GM10266 (cell line): ENCODE data around the gene NRG3.

ENCODE experiments used
- DNase-seq: peaks from one replicate; pipeline ENCODE4 v3.0.0; 2012; ENCODE audit errors: extremely low spot score
- TF ChIP-seq, protein P1 (sequence below): IDR thresholded peaks from 2 replicates; pipeline ENCODE4 v1.5.1; 2012; ENCODE audit warnings: mild to moderate bottlenecking, low read depth; ENCODE audit not compliant: control insufficient read depth, insufficient read depth; ENCODE audit errors: missing control alignments

The NRG3 gene

DNA sequence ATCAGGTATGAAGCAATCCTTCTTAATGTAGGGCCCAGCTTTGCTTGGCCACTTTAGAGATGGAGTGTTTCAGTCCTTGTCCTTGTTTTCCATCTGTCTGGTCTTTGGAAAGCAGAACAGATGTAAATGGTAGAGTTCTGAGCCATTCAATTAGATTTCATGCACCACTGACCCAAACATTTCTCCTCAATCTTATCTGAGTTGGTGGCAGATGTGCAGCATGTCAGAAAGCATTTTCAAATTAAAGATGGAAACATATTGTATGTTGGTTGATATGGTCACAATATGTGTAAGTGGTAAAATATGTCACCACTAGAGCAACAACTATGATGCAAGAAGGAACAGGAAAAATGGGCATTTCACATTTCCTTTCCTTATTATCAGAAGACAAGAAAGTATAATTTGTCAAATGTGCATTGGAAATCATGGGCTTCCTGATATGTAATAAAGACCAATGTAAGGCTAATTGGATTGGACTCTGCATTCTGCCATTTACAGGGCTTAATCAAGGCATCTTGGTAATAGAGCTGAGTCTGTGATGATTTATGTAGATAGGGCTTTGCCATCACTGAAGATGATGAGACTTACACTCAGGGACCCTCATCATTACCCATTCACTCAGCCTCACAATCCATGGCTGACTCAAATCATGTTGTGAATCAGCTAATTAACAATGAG lies 750.7 kb downstream of the NRG3 start:
- DNase-seq = no peak

GRCh38 chr10:82628373-82628772 lies 753.4 kb downstream of the NRG3 start:
- DNase-seq = no peak

More for the DNA sequence above, 750.7 kb downstream of the NRG3 start:
- TF ChIP-seq, protein P1, sequence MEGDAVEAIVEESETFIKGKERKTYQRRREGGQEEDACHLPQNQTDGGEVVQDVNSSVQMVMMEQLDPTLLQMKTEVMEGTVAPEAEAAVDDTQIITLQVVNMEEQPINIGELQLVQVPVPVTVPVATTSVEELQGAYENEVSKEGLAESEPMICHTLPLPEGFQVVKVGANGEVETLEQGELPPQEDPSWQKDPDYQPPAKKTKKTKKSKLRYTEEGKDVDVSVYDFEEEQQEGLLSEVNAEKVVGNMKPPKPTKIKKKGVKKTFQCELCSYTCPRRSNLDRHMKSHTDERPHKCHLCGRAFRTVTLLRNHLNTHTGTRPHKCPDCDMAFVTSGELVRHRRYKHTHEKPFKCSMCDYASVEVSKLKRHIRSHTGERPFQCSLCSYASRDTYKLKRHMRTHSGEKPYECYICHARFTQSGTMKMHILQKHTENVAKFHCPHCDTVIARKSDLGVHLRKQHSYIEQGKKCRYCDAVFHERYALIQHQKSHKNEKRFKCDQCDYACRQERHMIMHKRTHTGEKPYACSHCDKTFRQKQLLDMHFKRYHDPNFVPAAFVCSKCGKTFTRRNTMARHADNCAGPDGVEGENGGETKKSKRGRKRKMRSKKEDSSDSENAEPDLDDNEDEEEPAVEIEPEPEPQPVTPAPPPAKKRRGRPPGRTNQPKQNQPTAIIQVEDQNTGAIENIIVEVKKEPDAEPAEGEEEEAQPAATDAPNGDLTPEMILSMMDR = no peak

DNA sequence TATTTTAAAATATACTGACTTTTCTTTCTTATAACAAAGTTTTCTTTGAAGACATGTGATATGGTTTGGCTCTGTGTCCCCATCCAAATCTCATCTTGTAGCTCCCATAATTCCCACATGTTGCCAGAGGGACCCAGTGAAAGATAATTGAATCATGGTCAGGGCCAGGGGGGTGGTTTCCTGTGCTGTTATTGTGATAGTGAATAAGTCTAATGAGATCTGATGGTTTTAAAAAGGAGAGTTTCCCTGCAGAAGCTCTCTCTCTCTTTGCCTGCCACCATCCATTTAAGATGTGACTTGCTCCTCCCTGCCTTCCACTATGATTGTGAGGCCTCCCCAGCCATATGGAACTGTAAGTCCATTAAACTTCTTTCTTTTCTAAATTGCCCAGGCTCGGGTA lies 768.1 kb downstream of the NRG3 start:
- TF ChIP-seq, protein P1 = no peak
- DNase-seq = no peak

More at GRCh38 chr10:82628373-82628772, 753.4 kb downstream of the NRG3 start:
- TF ChIP-seq, protein P1 = no peak

DNA sequence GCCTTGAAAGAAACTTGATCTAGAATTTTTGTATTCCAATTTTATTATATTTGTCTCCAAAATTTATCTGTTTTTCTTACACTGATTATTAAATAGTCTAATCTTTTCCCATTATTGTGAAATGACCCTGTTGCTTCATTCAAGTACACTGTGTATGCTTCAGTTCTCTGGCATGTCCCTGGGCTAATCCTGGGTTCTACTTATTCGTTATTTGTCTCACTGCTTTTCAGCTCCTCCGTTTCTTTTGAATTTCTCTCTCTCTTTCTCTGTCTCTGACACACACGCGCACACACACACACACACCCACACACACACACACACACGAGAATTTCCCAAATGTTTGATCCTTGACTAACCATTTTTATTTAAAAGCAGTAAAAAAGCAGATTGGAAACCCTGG lies 768.6 kb downstream of the NRG3 start:
- TF ChIP-seq, protein P1 = no peak
- DNase-seq = no peak

DNA sequence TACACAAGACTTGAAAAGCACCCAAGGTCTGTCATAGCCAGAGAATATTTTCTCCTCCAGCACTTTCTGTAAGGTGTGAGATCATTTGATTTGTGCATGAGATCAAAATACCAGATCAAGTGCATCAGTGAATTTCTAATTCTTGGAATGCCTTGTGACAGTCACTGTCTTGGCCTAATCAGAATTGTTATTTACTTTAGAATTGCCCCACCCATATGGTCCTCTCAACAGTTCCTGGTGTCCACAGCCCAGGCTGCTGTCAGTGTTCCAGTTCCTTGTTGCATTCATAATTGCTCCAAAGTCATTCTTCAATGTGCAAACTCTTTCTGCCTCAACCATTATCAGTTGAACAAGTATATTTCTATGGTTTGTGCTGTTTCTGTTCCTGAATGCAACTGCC lies 770.2 kb downstream of the NRG3 start:
- TF ChIP-seq, protein P1 = no peak
- no peak for DNase-seq

DNA sequence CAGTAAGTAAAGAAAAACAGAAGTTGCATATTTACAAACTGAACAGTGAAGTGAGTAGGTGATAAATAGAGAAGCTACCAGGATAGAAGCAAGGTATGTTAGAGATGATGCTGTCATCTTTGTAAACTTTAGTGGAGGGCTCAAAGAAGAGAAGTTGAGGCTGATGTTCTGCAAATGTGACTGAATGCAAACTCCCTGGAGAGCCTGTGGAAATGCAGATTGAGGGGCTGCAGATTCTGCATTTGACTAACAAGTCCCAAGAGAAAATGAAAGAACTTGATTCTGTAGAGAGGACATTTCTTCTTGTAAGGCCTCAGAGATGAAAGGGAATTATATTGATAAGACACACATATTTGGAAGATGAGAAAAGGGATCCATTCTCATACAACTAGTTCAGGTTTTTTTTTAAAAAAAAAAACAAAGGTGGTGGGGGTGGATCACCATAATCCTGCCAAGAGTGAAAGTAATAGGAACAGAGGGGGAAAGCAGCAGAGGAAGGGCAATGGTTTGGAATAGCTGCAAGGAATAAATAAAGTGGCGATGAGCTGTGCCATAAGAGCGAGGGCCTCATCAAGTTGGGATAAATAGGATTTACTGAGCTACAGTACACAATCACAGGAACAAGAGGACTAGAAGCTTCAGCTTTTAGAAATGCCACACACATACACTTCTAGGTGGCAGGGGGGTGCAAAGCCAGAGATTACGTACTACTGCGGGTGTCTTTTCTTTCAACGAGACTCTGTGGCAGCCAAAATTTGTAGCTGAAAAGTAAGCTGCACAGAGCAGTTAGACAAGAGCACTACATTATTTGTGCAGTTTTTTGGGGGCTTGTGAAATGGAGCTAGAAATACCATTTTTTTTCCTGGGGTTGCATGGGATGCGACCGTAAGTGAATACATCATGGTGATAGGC lies 778.5 kb downstream of the NRG3 start:
- no peak for DNase-seq
- TF ChIP-seq, protein P1 = no peak

GRCh38 chr10:82660205-82660604 lies 785.2 kb downstream of the NRG3 start:
- TF ChIP-seq, protein P1 = no peak
- DNase-seq = no peak
